ENCODE data around the gene TAF10. TPM values are rescaled to one million over a fixed set of nuclear protein-coding genes. Genes with fewer than 3 reads are reported as not detected.

Gene TAF10
- polyA plus RNA-seq, 4 donors, result 62.6 to 133 (median 105) TPM

DNA sequence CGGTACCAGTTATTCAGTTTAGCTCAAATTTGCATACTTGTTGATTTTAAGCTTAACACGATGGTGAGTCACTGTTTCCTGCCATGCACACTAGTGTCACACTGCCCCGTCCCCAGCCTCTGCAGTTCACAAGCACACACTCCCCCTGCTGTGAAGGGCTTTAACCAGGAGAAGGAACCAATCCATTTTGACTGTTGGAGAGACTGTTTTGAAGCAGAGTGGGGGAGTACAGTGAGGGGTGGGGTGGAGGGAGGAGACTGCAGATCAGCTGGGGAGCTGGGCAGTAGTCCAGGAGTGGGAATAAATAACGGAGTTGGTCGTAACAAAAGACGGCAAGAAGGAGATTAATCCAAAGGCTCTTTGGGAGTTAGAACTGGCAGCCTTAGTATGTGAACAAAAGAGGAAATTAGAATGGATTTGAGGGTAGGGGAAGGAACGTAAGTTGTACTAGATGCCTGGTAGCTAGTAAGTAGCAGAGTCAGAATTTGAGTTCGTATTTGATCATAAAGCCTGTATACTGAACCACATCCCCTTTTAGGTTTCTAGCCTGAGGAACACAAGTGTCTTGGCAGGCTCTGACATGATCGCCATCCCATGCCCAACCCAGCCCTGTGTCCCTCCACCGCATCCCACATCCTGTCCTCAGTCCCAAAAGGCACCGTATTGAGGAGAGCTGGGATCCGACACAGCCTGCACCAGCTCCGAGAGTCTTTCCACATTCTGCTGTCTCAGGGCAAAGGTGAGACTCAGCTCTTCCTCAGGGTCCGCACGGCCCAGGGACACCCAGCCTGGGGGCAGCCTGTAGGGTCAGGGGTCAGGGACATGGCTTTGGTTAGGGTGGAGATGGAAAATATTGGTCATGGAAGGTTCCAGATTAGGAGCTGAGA is 6.3 kb upstream of the TAF10 start:
- peak; percentile 32 to 50 for DNase-seq
- peak overlapping the region; percentile 56 to 99 (median 65) for H3K4me3 ChIP-seq (ENCODE audit: low read depth in 1 of 3, low read length in 3 of 3)
- H3K4me1 ChIP-seq (ENCODE audit: control insufficient read depth in 3 of 3, insufficient read depth in 2 of 3, low read depth in 1 of 3, low read length in 2 of 3), result peaks cover 2 to 20% (median 3%) of the 10 kb centered on the region in 3 donors
- H3K27me3 ChIP-seq (ENCODE audit: control insufficient read depth in 3 of 3, insufficient read depth in 3 of 3, low read length in 3 of 3), result no peaks in the 10 kb centered on the region
- H3K9me3 ChIP-seq (ENCODE audit: control insufficient read depth in 2 of 2, insufficient read depth in 1 of 2, low read depth in 1 of 2, low read length in 1 of 2), result no peaks in the 10 kb centered on the region
- H3K36me3 ChIP-seq (ENCODE audit: control insufficient read depth in 3 of 3, insufficient read depth in 2 of 3, low read depth in 1 of 3, low read length in 3 of 3), result peaks cover 0 to 46% (median 0%) of the 10 kb centered on the region in 3 donors
- 5 to 9% (median 9%) methylated on average over 15 of the region's 15 CpGs for WGBS, 3 donors
- H3K27ac ChIP-seq (ENCODE audit: low read depth in 1 of 3, low read length in 2 of 3), result peak overlapping the region; percentile 45 to 89 (median 85)
- no peak for FAIRE-seq

DNA sequence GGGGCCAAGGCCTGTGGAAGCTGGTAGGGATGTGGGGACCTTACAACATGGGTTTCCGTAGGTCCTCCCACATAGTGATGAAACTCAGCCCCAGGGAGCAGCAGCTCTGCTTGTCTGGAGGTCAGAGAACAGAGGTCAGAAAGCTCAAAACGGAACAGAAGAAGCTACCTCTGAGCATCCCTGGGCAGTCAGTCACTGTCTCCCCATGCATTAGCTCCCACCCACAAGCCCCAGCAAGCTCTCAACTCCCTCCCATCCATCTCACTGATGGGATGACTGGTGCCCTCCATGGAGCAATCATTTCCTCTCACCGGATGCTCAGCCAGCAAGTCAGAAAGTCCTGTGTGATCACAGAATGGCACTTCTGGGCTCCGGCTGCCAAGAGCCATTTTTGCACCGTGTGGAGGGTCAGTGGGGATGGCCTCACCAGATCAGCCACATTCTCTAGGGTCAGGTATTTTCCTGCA is 5.3 kb upstream of the TAF10 start:
- no peak for DNase-seq
- whole genome bisulfite sequencing, 3 donors, result 80 to 87% (median 86%) methylated on average over 5 of the region's 5 CpGs
- no peaks in the 10 kb centered on the region for H3K9me3 ChIP-seq (ENCODE audit: control insufficient read depth in 2 of 2, insufficient read depth in 1 of 2, low read depth in 1 of 2, low read length in 1 of 2)
- peaks cover 2 to 27% (median 3%) of the 10 kb centered on the region in 3 donors for H3K4me1 ChIP-seq (ENCODE audit: control insufficient read depth in 3 of 3, insufficient read depth in 2 of 3, low read depth in 1 of 3, low read length in 2 of 3)
- peak overlapping the region in 1 of 3 donors; percentile 99 for H3K4me3 ChIP-seq (ENCODE audit: low read depth in 1 of 3, low read length in 3 of 3)
- no peak for FAIRE-seq
- no peak overlapping the region for H3K27ac ChIP-seq (ENCODE audit: low read depth in 1 of 3, low read length in 2 of 3)
- H3K36me3 ChIP-seq (ENCODE audit: control insufficient read depth in 3 of 3, insufficient read depth in 2 of 3, low read depth in 1 of 3, low read length in 3 of 3), result peaks cover 0 to 40% (median 0%) of the 10 kb centered on the region in 3 donors
- H3K27me3 ChIP-seq (ENCODE audit: control insufficient read depth in 3 of 3, insufficient read depth in 3 of 3, low read length in 3 of 3), result no peaks in the 10 kb centered on the region

DNA sequence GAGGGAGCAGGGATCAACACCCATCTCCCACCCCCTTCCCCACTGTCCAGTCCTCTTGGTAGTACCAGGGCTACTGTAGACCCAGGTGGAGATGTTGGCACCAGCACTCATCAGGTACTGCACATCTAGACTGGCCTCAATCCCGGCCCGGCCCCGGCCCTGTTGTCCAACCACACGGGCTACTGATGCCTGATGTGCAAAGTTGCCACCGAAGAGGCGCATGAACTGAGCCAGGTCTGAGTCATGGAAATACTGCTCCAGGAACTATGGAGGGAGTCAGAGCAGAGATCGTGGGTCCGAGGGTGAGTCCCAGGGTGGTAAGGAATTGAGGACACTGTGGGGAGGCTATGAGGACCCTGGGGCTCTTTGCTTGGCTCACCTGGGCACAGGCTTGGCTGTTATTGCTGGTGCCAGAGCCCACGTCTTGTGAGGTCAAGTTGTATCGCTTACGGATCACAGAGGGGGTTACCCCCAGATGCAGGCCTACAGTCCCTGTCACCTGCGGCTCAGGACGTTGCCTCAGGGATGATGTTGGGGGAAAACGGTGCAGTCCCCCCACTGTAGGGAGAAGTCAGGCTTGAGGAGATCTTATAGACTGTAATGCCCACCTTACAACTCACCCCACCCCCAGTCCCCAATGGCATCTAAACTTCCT is 4.7 kb upstream of the TAF10 start:
- Histone ChIP-seq H3K27ac (ENCODE audit: low read depth in 1 of 3, low read length in 2 of 3) (no peak overlapping the region), H3K4me1 (ENCODE audit: control insufficient read depth in 3 of 3, insufficient read depth in 2 of 3, low read depth in 1 of 3, low read length in 2 of 3) (peaks cover 2 to 27% (median 3%) of the 10 kb centered on the region in 3 donors), H3K4me3 (ENCODE audit: low read depth in 1 of 3, low read length in 3 of 3) (no peak overlapping the region), H3K9me3 (ENCODE audit: control insufficient read depth in 2 of 2, insufficient read depth in 1 of 2, low read depth in 1 of 2, low read length in 1 of 2) (no peaks in the 10 kb centered on the region), H3K27me3 (ENCODE audit: control insufficient read depth in 3 of 3, insufficient read depth in 3 of 3, low read length in 3 of 3) (no peaks in the 10 kb centered on the region), H3K36me3 (ENCODE audit: control insufficient read depth in 3 of 3, insufficient read depth in 2 of 3, low read depth in 1 of 3, low read length in 3 of 3) (peaks cover 0 to 35% (median 0%) of the 10 kb centered on the region in 3 donors)
- 91 to 95% (median 91%) methylated on average over 14 of the region's 14 CpGs for WGBS, 3 donors
- FAIRE-seq (no peak), DNase-seq (no peak)

DNA sequence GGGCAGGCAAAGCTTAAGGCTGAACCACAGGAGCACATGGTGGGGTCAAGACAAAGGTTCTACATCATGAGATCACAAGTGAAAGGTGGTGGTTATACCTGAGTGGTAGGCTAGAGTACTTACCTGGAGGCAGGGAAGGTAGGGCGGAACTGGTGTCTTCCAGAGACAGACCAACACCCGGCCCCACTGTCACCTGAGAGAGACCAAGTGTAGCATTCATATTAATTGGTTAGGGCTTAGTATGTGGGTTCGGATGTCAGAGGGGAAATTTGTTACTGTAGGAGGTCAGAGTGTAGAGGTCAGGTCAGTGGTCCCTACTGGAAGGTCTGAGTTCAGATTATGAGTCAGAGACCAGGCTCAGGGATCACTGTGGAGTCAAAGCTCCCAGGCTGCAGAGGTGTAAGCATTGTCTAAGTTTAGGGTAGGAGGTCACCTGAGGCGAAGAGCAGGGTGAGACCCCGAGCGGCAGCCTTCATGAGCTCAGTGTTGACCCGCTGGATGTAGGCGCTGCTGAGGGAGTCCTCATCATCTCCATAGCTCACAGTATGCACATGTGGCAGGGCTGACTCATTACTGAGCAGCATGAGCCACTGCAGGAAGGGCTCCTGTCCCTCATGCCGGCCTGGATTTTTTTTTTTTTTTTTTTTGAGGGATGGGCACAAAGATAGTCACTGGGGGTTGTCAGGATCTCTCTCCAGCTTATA is 4.0 kb upstream of the TAF10 start:
- H3K4me1 ChIP-seq (ENCODE audit: control insufficient read depth in 3 of 3, insufficient read depth in 2 of 3, low read depth in 1 of 3, low read length in 2 of 3), result peaks cover 2 to 33% (median 3%) of the 10 kb centered on the region in 3 donors
- no peaks in the 10 kb centered on the region for H3K9me3 ChIP-seq (ENCODE audit: control insufficient read depth in 2 of 2, insufficient read depth in 1 of 2, low read depth in 1 of 2, low read length in 1 of 2)
- 93 to 95% (median 95%) methylated on average over 9 of the region's 9 CpGs for WGBS, 3 donors
- H3K4me3 ChIP-seq (ENCODE audit: low read depth in 1 of 3, low read length in 3 of 3), result no peak overlapping the region
- H3K27ac ChIP-seq (ENCODE audit: low read depth in 1 of 3, low read length in 2 of 3), result no peak overlapping the region
- DNase-seq, result no peak
- H3K27me3 ChIP-seq (ENCODE audit: control insufficient read depth in 3 of 3, insufficient read depth in 3 of 3, low read length in 3 of 3), result no peaks in the 10 kb centered on the region
- H3K36me3 ChIP-seq (ENCODE audit: control insufficient read depth in 3 of 3, insufficient read depth in 2 of 3, low read depth in 1 of 3, low read length in 3 of 3), result peaks cover 0 to 41% (median 0%) of the 10 kb centered on the region in 3 donors
- no peak for FAIRE-seq

DNA sequence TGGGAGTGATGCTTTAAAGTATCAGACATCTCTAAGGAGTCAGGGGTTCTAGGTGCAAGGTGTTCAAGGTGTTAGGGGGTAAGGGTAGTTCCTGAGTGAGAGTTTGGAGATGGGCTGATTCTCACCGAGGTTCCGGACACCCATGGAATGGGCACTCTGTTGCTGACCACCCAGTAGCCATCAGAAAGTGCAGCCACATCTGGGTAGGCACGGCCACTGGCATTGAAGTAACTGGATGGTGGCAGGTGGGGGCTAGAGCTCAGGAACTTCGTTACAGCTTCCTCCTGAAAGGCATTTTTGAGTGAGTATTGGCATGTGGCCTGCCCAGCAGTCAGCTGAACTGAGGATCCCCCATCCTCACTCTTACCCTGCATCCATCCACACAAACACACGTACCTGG is 3.0 kb upstream of the TAF10 start:
- WGBS, 3 donors, result 95 to 98% (median 95%) methylated on average over 5 of the region's 5 CpGs
- H3K4me3 ChIP-seq (ENCODE audit: low read depth in 1 of 3, low read length in 3 of 3), result no peak overlapping the region
- peaks cover 0 to 51% (median 3%) of the 10 kb centered on the region in 3 donors for H3K36me3 ChIP-seq (ENCODE audit: control insufficient read depth in 3 of 3, insufficient read depth in 2 of 3, low read depth in 1 of 3, low read length in 3 of 3)
- FAIRE-seq (no peak), DNase-seq (no peak)
- H3K9me3 ChIP-seq (ENCODE audit: control insufficient read depth in 2 of 2, insufficient read depth in 1 of 2, low read depth in 1 of 2, low read length in 1 of 2), result no peaks in the 10 kb centered on the region
- H3K4me1 ChIP-seq (ENCODE audit: control insufficient read depth in 3 of 3, insufficient read depth in 2 of 3, low read depth in 1 of 3, low read length in 2 of 3), result peaks cover 2 to 38% (median 3%) of the 10 kb centered on the region in 3 donors
- H3K27ac ChIP-seq (ENCODE audit: low read depth in 1 of 3, low read length in 2 of 3), result no peak overlapping the region
- H3K27me3 ChIP-seq (ENCODE audit: control insufficient read depth in 3 of 3, insufficient read depth in 3 of 3, low read length in 3 of 3), result no peaks in the 10 kb centered on the region

DNA sequence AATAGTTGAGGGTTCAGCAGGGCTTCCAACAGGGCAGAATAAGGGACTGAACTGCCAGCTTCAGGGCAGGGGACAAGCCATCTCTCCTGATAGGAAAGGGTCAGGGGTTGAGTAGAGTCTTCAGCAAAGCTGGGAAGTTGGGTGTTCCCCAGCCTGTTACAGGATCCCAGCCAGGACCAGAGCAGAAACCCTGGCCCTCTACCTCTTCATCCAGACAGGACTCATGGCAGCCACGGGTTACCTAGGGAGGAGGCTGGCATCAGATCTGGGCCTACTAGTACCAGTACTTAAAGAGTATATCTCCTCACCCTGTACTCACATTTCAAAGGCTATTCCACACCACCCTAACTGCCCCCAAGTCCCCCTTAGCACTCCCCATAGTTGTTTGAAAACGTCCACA is 2.4 kb upstream of the TAF10 start:
- H3K36me3 ChIP-seq (ENCODE audit: control insufficient read depth in 3 of 3, insufficient read depth in 2 of 3, low read depth in 1 of 3, low read length in 3 of 3), result peaks cover 5 to 57% (median 6%) of the 10 kb centered on the region in 3 donors
- 82 to 87% (median 86%) methylated on average over 2 of the region's 2 CpGs for WGBS, 3 donors
- H3K9me3 ChIP-seq (ENCODE audit: control insufficient read depth in 2 of 2, insufficient read depth in 1 of 2, low read depth in 1 of 2, low read length in 1 of 2), result no peaks in the 10 kb centered on the region
- H3K4me3 ChIP-seq (ENCODE audit: low read depth in 1 of 3, low read length in 3 of 3), result no peak overlapping the region
- FAIRE-seq (no peak), DNase-seq (no peak)
- H3K4me1 ChIP-seq (ENCODE audit: control insufficient read depth in 3 of 3, insufficient read depth in 2 of 3, low read depth in 1 of 3, low read length in 2 of 3), result peaks cover 2 to 35% (median 3%) of the 10 kb centered on the region in 3 donors
- no peak overlapping the region for H3K27ac ChIP-seq (ENCODE audit: low read depth in 1 of 3, low read length in 2 of 3)
- H3K27me3 ChIP-seq (ENCODE audit: control insufficient read depth in 3 of 3, insufficient read depth in 3 of 3, low read length in 3 of 3), result no peaks in the 10 kb centered on the region

DNA sequence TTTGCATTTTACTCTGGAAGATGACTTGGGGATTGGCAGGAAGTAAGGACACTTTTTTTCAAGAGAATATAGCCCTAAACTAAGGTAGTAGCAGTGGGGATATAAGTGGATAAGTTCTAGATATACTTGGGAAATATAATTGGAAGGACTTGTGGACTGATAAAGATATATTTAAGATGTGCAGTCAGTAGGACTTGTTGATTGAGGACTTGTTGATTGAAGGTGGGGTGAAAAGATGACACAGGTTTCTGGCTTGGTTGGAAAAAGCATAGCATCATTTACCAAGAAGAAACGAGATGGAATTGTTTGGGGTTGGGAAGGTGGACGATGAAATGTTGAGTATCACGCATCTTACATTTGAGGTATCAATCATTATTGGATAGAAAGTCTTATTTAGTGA is 1.5 kb upstream of the TAF10 start:
- peaks cover 8 to 66% (median 12%) of the 10 kb centered on the region in 3 donors for H3K36me3 ChIP-seq (ENCODE audit: control insufficient read depth in 3 of 3, insufficient read depth in 2 of 3, low read depth in 1 of 3, low read length in 3 of 3)

DNA sequence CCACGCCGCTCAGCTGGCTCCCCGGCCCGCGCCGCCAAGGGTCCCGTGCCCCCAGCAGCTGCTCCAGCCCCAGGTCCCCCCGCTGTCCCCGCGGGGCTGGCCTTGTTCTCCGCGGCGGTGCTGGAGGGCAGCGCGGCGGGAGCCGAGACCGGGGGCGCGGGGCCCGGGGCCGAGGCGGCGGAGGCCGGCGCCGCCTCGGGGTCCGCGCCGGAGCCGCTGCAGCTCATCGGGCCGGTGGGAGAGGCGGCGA is 128 bp downstream of the TAF10 start:
- no peak for FAIRE-seq
- no peaks in the 10 kb centered on the region for H3K9me3 ChIP-seq (ENCODE audit: control insufficient read depth in 2 of 2, insufficient read depth in 1 of 2, low read depth in 1 of 2, low read length in 1 of 2)
- peak overlapping the region; percentile 92 to 100 (median 96) for H3K27ac ChIP-seq (ENCODE audit: low read depth in 1 of 3, low read length in 2 of 3)
- peak overlapping the region; percentile 79 to 98 (median 79) for H3K4me3 ChIP-seq (ENCODE audit: low read depth in 1 of 3, low read length in 3 of 3)
- WGBS, 3 donors, result 0 to 1% (median 1%) methylated on average over 22 to 36 of the region's 36 CpGs
- H3K36me3 ChIP-seq (ENCODE audit: control insufficient read depth in 3 of 3, insufficient read depth in 2 of 3, low read depth in 1 of 3, low read length in 3 of 3), result peaks cover 9 to 67% (median 14%) of the 10 kb centered on the region in 3 donors
- no peaks in the 10 kb centered on the region for H3K27me3 ChIP-seq (ENCODE audit: control insufficient read depth in 3 of 3, insufficient read depth in 3 of 3, low read length in 3 of 3)
- DNase-seq, result no peak
- peaks cover 0 to 30% (median 2%) of the 10 kb centered on the region in 3 donors for H3K4me1 ChIP-seq (ENCODE audit: control insufficient read depth in 3 of 3, insufficient read depth in 2 of 3, low read depth in 1 of 3, low read length in 2 of 3)

More for the DNA sequence above, 1.5 kb upstream of the TAF10 start:
- 95 to 96% (median 95%) methylated on average over 3 of the region's 3 CpGs for WGBS, 3 donors
- no peaks in the 10 kb centered on the region for H3K9me3 ChIP-seq (ENCODE audit: control insufficient read depth in 2 of 2, insufficient read depth in 1 of 2, low read depth in 1 of 2, low read length in 1 of 2)
- no peak overlapping the region for H3K4me3 ChIP-seq (ENCODE audit: low read depth in 1 of 3, low read length in 3 of 3)
- FAIRE-seq (no peak), DNase-seq (no peak)
- peak overlapping the region in 2 of 3 donors; percentile 96 to 100 for H3K27ac ChIP-seq (ENCODE audit: low read depth in 1 of 3, low read length in 2 of 3)
- peaks cover 2 to 32% (median 3%) of the 10 kb centered on the region in 3 donors for H3K4me1 ChIP-seq (ENCODE audit: control insufficient read depth in 3 of 3, insufficient read depth in 2 of 3, low read depth in 1 of 3, low read length in 2 of 3)
- no peaks in the 10 kb centered on the region for H3K27me3 ChIP-seq (ENCODE audit: control insufficient read depth in 3 of 3, insufficient read depth in 3 of 3, low read length in 3 of 3)
